Karpas-422 (cell line): ENCODE results near the gene ZNF701. TPM values are rescaled to one million over a fixed set of nuclear protein-coding genes. Genes with fewer than 3 reads are reported as not detected.

Source experiments
- DNase-seq: peaks from one replicate; pipeline ENCODE4 v3.0.0-alpha.2; 2015
- H2AFZ ChIP-seq: fragments of 200-600 bp; sonication (generic); 2 replicates; pipeline ENCODE4 v1.6.1; 2014; ENCODE audit warnings: antibody characterized with exemption, low read length, mixed read lengths
- H3K27ac ChIP-seq: fragments of 200-600 bp; sonication (generic); 2 replicates; pipeline ENCODE4 v1.5.1; 2014; ENCODE audit warnings: mild to moderate bottlenecking, low read length, moderate library complexity
- H3K27me3 ChIP-seq: fragments of 200-600 bp; sonication (generic); 2 replicates; pipeline ENCODE4 v1.6.1; 2014; ENCODE audit warnings: low read length, mixed read lengths
- H3K36me3 ChIP-seq: fragments of 200-600 bp; sonication (generic); 2 replicates; pipeline ENCODE4 v1.6.1; 2014; ENCODE audit warnings: low read length, mixed read lengths; ENCODE audit not compliant: insufficient read depth
- H3K4me1 ChIP-seq: fragments of 200-600 bp; sonication (generic); 2 replicates; pipeline ENCODE4 v1.6.1; 2014; ENCODE audit warnings: mild to moderate bottlenecking, low read length, mixed read lengths
- H3K4me2 ChIP-seq: fragments of 200-600 bp; sonication (generic); 2 replicates; pipeline ENCODE4 v1.6.1; 2014; ENCODE audit warnings: low read length, low read depth, mild to moderate bottlenecking; ENCODE audit not compliant: poor library complexity, severe bottlenecking
- H3K4me3 ChIP-seq: fragments of 200-600 bp; sonication (generic); 2 replicates; pipeline ENCODE4 v1.5.1; 2014; ENCODE audit warnings: mild to moderate bottlenecking, antibody characterized with exemption, low read length, mixed read lengths
- H3K79me2 ChIP-seq: fragments of 200-600 bp; sonication (generic); 2 replicates; pipeline ENCODE4 v1.6.1; 2014; ENCODE audit warnings: mild to moderate bottlenecking, low read length, mixed read lengths
- H3K9ac ChIP-seq: fragments of 200-600 bp; sonication (generic); 2 replicates; pipeline ENCODE4 v1.6.0; 2014; ENCODE audit warnings: low read length
- H3K9me2 ChIP-seq: fragments of 200-600 bp; sonication (generic), shearing (Covaris generic); replicated peaks from 2 replicates; pipeline ENCODE4 v1.6.0; 2014; ENCODE audit warnings: mild to moderate bottlenecking, low read length, moderate library complexity; ENCODE audit not compliant: insufficient read depth
- H3K9me3 ChIP-seq: fragments of 300-700, 200-600 bp; sonication (generic); 2 replicates; pipeline ENCODE4 v1.6.1; 2014; ENCODE audit warnings: low read length, mixed read lengths
- H4K20me1 ChIP-seq: fragments of 200-600 bp; sonication (generic); 2 replicates; pipeline ENCODE4 v1.6.1; 2014; ENCODE audit warnings: mild to moderate bottlenecking, antibody characterized with exemption, low read length, low read depth; ENCODE audit not compliant: insufficient read depth
- small RNA-seq: library from RNA; depleted of rRNA; stranded (forward); fragments of <200 nt; gene quantifications from one replicate; pipeline ENCODE3, GENCODE V24; 2014
- total RNA-seq: library from RNA; depleted of rRNA; stranded (reverse); fragments of >200 nt; shearing (Covaris generic); gene quantifications from 2 replicates; pipeline ENCODE4 v1.2.3, GENCODE V29; 2014; ENCODE audit warnings: low replicate concordance; rRNA removed

ZNF701 gene
- total RNA-seq, 1 experiment from 2014 or later, result 43.8 TPM

GRCh38 chr19:52635786-52636570, 65.9 kb downstream of the ZNF701 start:
- no peak for DNase-seq
- H3K4me3 ChIP-seq, result no peak overlapping the region
- H3K9me2 ChIP-seq, result no peaks in the 10 kb centered on the region
- no peak overlapping the region for H3K27ac ChIP-seq
- H3K36me3 ChIP-seq, result peaks cover 5% of the 10 kb centered on the region; the same call in 1 of the 2 replicates
- no peaks in the 10 kb centered on the region for H4K20me1 ChIP-seq
- H2AFZ ChIP-seq, result no peak overlapping the region
- H3K27me3 ChIP-seq, result no peaks in the 10 kb centered on the region
- peaks cover 14% of the 10 kb centered on the region for H3K4me1 ChIP-seq
- no peak overlapping the region for H3K4me2 ChIP-seq
- H3K9ac ChIP-seq, result no peak overlapping the region
- H3K79me2 ChIP-seq, result peaks cover 27% of the 10 kb centered on the region
- H3K9me3 ChIP-seq, result no peaks in the 10 kb centered on the region

Small RNA genes within 50 kb of the gene (small RNA-seq; reads per million reads assigned to genes)
- not detected for gene RPL39P34

Other genes starting within 250 kb of the ZNF701 start
- 12.6 and 20.1 TPM in 2 replicates for gene ZNF610, start 234.0 kb upstream of the ZNF701 start, total RNA-seq
- 9.0 and 12.7 TPM in 2 replicates for gene ZNF880, start 200.4 kb upstream of the ZNF701 start, total RNA-seq
- 9.8 and 11.1 TPM in 2 replicates for gene ZNF528, start 172.4 kb upstream of the ZNF701 start, total RNA-seq
- gene ZNF534, start 141.1 kb upstream of the ZNF701 start, total RNA-seq, result not detected in 2 replicates
- 0.04 TPM in 1 of 2 replicates, not detected in the other for gene ZNF578, start 116.7 kb upstream of the ZNF701 start, total RNA-seq
- 31.5 and 39.7 TPM in 2 replicates for gene ZNF808, start 42.6 kb upstream of the ZNF701 start, total RNA-seq
- gene ZNF83, start 68.1 kb downstream of the ZNF701 start, total RNA-seq, result 95.9 and 115 TPM in 2 replicates
- gene ZNF611, start 164.8 kb downstream of the ZNF701 start, total RNA-seq, result 17.2 and 25.9 TPM in 2 replicates
- gene ZNF600, start 216.5 kb downstream of the ZNF701 start, total RNA-seq, result 23.5 and 35.3 TPM in 2 replicates